WTC11 (cell line): ENCODE data around the gene DEDD2.

Experiments used
- ATF2 ChIP-seq: sonication (generic); formaldehyde crosslinking; IDR thresholded peaks from 2 replicates; pipeline ENCODE4 v1.8.1; 2022; ENCODE audit warnings: low read depth, missing genetic modification reagents, borderline replicate concordance
- ATF3 ChIP-seq: sonication (generic); formaldehyde crosslinking; conservative IDR thresholded peaks from 2 replicates; pipeline ENCODE4 v1.8.1; 2022; ENCODE audit warnings: mild to moderate bottlenecking, missing genetic modification reagents
- CREM ChIP-seq: sonication (generic); formaldehyde crosslinking; IDR thresholded peaks from 2 replicates; pipeline ENCODE4 v1.8.1; 2022; ENCODE audit warnings: mild to moderate bottlenecking, missing genetic modification reagents, moderate library complexity
- CTCF ChIP-seq: fragments of 200-600 bp; IDR thresholded peaks from 2 replicates; pipeline ENCODE4 v1.8.0; 2022; ENCODE audit warnings: antibody characterized with exemption
- HMGA2 ChIP-seq: fragments of 250-450 bp; sonication (Bioruptor Pico); IDR thresholded peaks from 2 replicates; pipeline ENCODE4 v1.4.0; 2021; ENCODE audit warnings: mild to moderate bottlenecking, moderate library complexity
- IRF1 ChIP-seq: sonication (generic); formaldehyde crosslinking; IDR thresholded peaks from 2 replicates; pipeline ENCODE4 v1.8.0; 2023; ENCODE audit warnings: missing genetic modification reagents
- MAX ChIP-seq: sonication (generic); formaldehyde crosslinking; IDR thresholded peaks from 2 replicates; pipeline ENCODE4 v1.8.0; 2022; ENCODE audit warnings: mild to moderate bottlenecking, missing genetic modification reagents
- PREB ChIP-seq: sonication (generic); formaldehyde crosslinking; IDR thresholded peaks from 2 replicates; pipeline ENCODE4 v1.8.1; 2022; ENCODE audit warnings: mild to moderate bottlenecking, missing genetic modification reagents, moderate library complexity, borderline replicate concordance
- SMAD3 ChIP-seq: sonication (generic); formaldehyde crosslinking; IDR thresholded peaks from 2 replicates; pipeline ENCODE4 v1.8.0; 2022; ENCODE audit warnings: missing genetic modification reagents, mild to moderate bottlenecking, borderline replicate concordance
- STAT6 ChIP-seq: sonication (generic); formaldehyde crosslinking; conservative IDR thresholded peaks from 2 replicates; pipeline ENCODE4 v1.8.1; 2023; ENCODE audit warnings: mild to moderate bottlenecking, low read depth, missing genetic modification reagents, moderate library complexity
- TCF7 ChIP-seq: sonication (generic); formaldehyde crosslinking; IDR thresholded peaks from 2 replicates; pipeline ENCODE4 v1.8.0; 2022; ENCODE audit warnings: mild to moderate bottlenecking, low read depth, missing genetic modification reagents, moderate library complexity
- ZNF416 ChIP-seq: fragments of 250-450 bp; sonication (Bioruptor Pico); IDR thresholded peaks from 2 replicates; pipeline ENCODE4 v1.9.0; 2021; ENCODE audit warnings: mild to moderate bottlenecking, inconsistent platforms

- no peak for TF ChIP-seq CTCF
- TF ChIP-seq STAT6 (CRISPR knock-in tag) = no peak
- TF ChIP-seq SMAD3 (CRISPR knock-in tag) = no peak
- TF ChIP-seq MAX = no peak
- no peak for TF ChIP-seq ZNF416 (CRISPR knock-in tag)
- no peak for TF ChIP-seq HMGA2 (CRISPR knock-in tag)
- TF ChIP-seq ATF2 (CRISPR knock-in tag) = no peak
- no peak for TF ChIP-seq ATF3 (CRISPR knock-in tag)
- TF ChIP-seq IRF1 (CRISPR knock-in tag) = no peak
- TF ChIP-seq PREB (CRISPR knock-in tag) = no peak
- no peak for TF ChIP-seq CREM (CRISPR knock-in tag)
- TF ChIP-seq TCF7 (CRISPR knock-in tag) = no peak
Observed at GRCh38 chr19:42150911-42151361, 66.5 kb downstream of the DEDD2 start.
